Activated CD4-positive, alpha-beta T cell treated with anti-CD3 and anti-CD28 coated beads, Interleukin-2, amount 10 ng/mL, durations not matched to agents 7 days and 5 days (primary cell): Measurements from ENCODE around the gene MOV10L1. TPM values are rescaled to one million over a fixed set of nuclear protein-coding genes. Genes with fewer than 3 reads are reported as not detected.

Experiments
- CTCF ChIA-PET: fragments of 350-600 bp; sonication (Branson Sonifier 250); formaldehyde crosslinking; loops from one replicate; lab custom pipeline; 2021; ENCODE audit warnings: antibody characterized with exemption; lab: Charles Lee
- POLR2A ChIA-PET: fragments of 350-600 bp; sonication (Branson Sonifier 250); formaldehyde crosslinking; loops from one replicate; lab custom pipeline; 2021; ENCODE audit warnings: antibody characterized with exemption; lab: Charles Lee
- DNase-seq: peaks from one replicate; pipeline ENCODE4 v3.0.0-alpha.2; 2020
- H3K27ac Mint-ChIP-seq: one replicate; pipeline ENCODE4 v1.8.0; 2021; ENCODE audit warnings: mild to moderate bottlenecking, moderate library complexity, mixed read lengths
- H3K27me3 Mint-ChIP-seq: one replicate; pipeline ENCODE4 v1.8.0; 2021; ENCODE audit warnings: mixed read lengths
- H3K36me3 Mint-ChIP-seq: one replicate; pipeline ENCODE4 v1.8.0; 2021; ENCODE audit warnings: low read depth, mixed read lengths
- H3K4me1 Mint-ChIP-seq: one replicate; pipeline ENCODE4 v1.8.0; 2021; ENCODE audit warnings: mixed read lengths
- H3K4me3 Mint-ChIP-seq: one replicate; pipeline ENCODE4 v1.8.0; 2021; ENCODE audit warnings: mild to moderate bottlenecking, moderate library complexity, mixed read lengths
- H3K9me3 Mint-ChIP-seq: one replicate; pipeline ENCODE4 v1.8.0; 2021; ENCODE audit warnings: mixed read lengths
- total RNA-seq, 2 experiments: library from RNA; stranded (reverse); gene quantifications; one replicate each; pipeline ENCODE4 v1.2.3, GENCODE V29; 2021

MOV10L1 gene
- total RNA-seq, 2 experiments from 2014 or later, result not detected

- ChIA-PET POLR2A (interaction anchor here (0.6 kb wide), 1 partner anchor 76 kb away, joined by 5 read pairs; no protein-coding TSS in a partner anchor), CTCF (no interaction called here)
- H3K36me3 Mint-ChIP-seq, result no peaks in the 10 kb centered on the region
- no peaks in the 10 kb centered on the region for H3K9me3 Mint-ChIP-seq
- peaks cover 2% of the 10 kb centered on the region for H3K27me3 Mint-ChIP-seq
- no peak overlapping the region for H3K27ac Mint-ChIP-seq
- H3K4me1 Mint-ChIP-seq, result peaks cover 17% of the 10 kb centered on the region
- H3K4me3 Mint-ChIP-seq, result no peak overlapping the region
- DNase-seq, result no peak
These were observed 21.2 kb downstream of the MOV10L1 start for GRCh38 chr22:50111056-50111455.

- H3K4me3 Mint-ChIP-seq, result no peak overlapping the region
- peaks cover 2% of the 10 kb centered on the region for H3K27me3 Mint-ChIP-seq
- H3K4me1 Mint-ChIP-seq, result peaks cover 17% of the 10 kb centered on the region
- CTCF ChIA-PET, result interaction anchor here (1.1 kb wide), 1 partner anchor 187 kb away, joined by 4 read pairs; no protein-coding TSS in a partner anchor
- H3K36me3 Mint-ChIP-seq, result no peaks in the 10 kb centered on the region
- H3K27ac Mint-ChIP-seq, result peak overlapping the region; percentile 7
- H3K9me3 Mint-ChIP-seq, result no peaks in the 10 kb centered on the region
- DNase-seq, result no peak
- POLR2A ChIA-PET, result no interaction called here
These were observed 22.6 kb downstream of the MOV10L1 start for GRCh38 chr22:50112151-50113118.

- ChIA-PET CTCF (interaction anchor here (0.7 to 1.2 kb wide), 3 partner anchors 8 to 35 kb away, joined by 3 read pairs; no protein-coding TSS in a partner anchor), POLR2A (no interaction called here)
- no peaks in the 10 kb centered on the region for H3K9me3 Mint-ChIP-seq
- H3K4me1 Mint-ChIP-seq, result peaks cover 17% of the 10 kb centered on the region
- no peak overlapping the region for H3K27ac Mint-ChIP-seq
- H3K27me3 Mint-ChIP-seq, result peaks cover 6% of the 10 kb centered on the region
- H3K36me3 Mint-ChIP-seq, result no peaks in the 10 kb centered on the region
- H3K4me3 Mint-ChIP-seq, result no peak overlapping the region
- DNase-seq, result no peak
These were observed 24.6 kb downstream of the MOV10L1 start for GRCh38 chr22:50114221-50115021.

GRCh38 chr22:50115693-50116092 lies 25.9 kb downstream of the MOV10L1 start:
- no peak for DNase-seq
- Mint-ChIP-seq H3K27me3 (peaks cover 6% of the 10 kb centered on the region), H3K4me3 (no peak overlapping the region), H3K36me3 (no peaks in the 10 kb centered on the region), H3K27ac (no peak overlapping the region), H3K9me3 (no peaks in the 10 kb centered on the region), H3K4me1 (peaks cover 17% of the 10 kb centered on the region)
- POLR2A ChIA-PET, result no interaction called here
- CTCF ChIA-PET, result interaction anchor here (1.2 kb wide), 1 partner anchor 34 kb away, joined by 3 read pairs; no protein-coding TSS in a partner anchor

- Mint-ChIP-seq H3K4me1 (peaks cover 8% of the 10 kb centered on the region), H3K4me3 (no peak overlapping the region), H3K27me3 (peaks cover 9% of the 10 kb centered on the region), H3K9me3 (no peaks in the 10 kb centered on the region), H3K36me3 (no peaks in the 10 kb centered on the region), H3K27ac (no peak overlapping the region)
- DNase-seq, result no peak
- CTCF ChIA-PET, result interaction anchor here (1.1 kb wide), 2 partner anchors 10 to 197 kb away, joined by 3 read pairs; no protein-coding TSS in a partner anchor
- POLR2A ChIA-PET, result no interaction called here
These were observed 27.5 kb downstream of the MOV10L1 start for GRCh38 chr22:50117168-50117762.

GRCh38 chr22:50118129-50118528 lies 28.3 kb downstream of the MOV10L1 start:
- CTCF ChIA-PET, result interaction anchor here (1.1 kb wide), 1 partner anchor 9 kb away, joined by 3 read pairs; no protein-coding TSS in a partner anchor

GRCh38 chr22:50118557-50119168 lies 28.9 kb downstream of the MOV10L1 start:
- ChIA-PET CTCF (interaction anchor here (1.1 kb wide), 1 partner anchor 8 kb away, joined by 3 read pairs; no protein-coding TSS in a partner anchor), POLR2A (no interaction called here)
- DNase-seq, result no peak
- H3K4me3 Mint-ChIP-seq, result no peak overlapping the region
- H3K27me3 Mint-ChIP-seq, result peaks cover 14% of the 10 kb centered on the region
- no peaks in the 10 kb centered on the region for H3K4me1 Mint-ChIP-seq
- H3K36me3 Mint-ChIP-seq, result no peaks in the 10 kb centered on the region
- H3K9me3 Mint-ChIP-seq, result peaks cover 3% of the 10 kb centered on the region
- H3K27ac Mint-ChIP-seq, result no peak overlapping the region

More at GRCh38 chr22:50118129-50118528, 28.3 kb downstream of the MOV10L1 start:
- H3K9me3 Mint-ChIP-seq, result no peaks in the 10 kb centered on the region
- H3K27ac Mint-ChIP-seq, result no peak overlapping the region
- POLR2A ChIA-PET, result no interaction called here
- no peaks in the 10 kb centered on the region for H3K4me1 Mint-ChIP-seq
- no peak overlapping the region for H3K4me3 Mint-ChIP-seq
- H3K36me3 Mint-ChIP-seq, result no peaks in the 10 kb centered on the region
- DNase-seq, result no peak
- H3K27me3 Mint-ChIP-seq, result peaks cover 13% of the 10 kb centered on the region

GRCh38 chr22:50119169-50119767 lies 29.5 kb downstream of the MOV10L1 start:
- Mint-ChIP-seq H3K27me3 (peaks cover 18% of the 10 kb centered on the region), H3K36me3 (no peaks in the 10 kb centered on the region), H3K27ac (no peak overlapping the region), H3K4me1 (no peaks in the 10 kb centered on the region), H3K4me3 (no peak overlapping the region), H3K9me3 (peaks cover 8% of the 10 kb centered on the region)
- ChIA-PET POLR2A (no interaction called here), CTCF (no interaction called here)
- no peak for DNase-seq

GRCh38 chr22:50119768-50120251 lies 30.0 kb downstream of the MOV10L1 start:
- Mint-ChIP-seq H3K27me3 (peaks cover 18% of the 10 kb centered on the region), H3K36me3 (no peaks in the 10 kb centered on the region), H3K27ac (no peak overlapping the region), H3K4me1 (no peaks in the 10 kb centered on the region), H3K4me3 (no peak overlapping the region), H3K9me3 (peaks cover 9% of the 10 kb centered on the region)
- ChIA-PET CTCF (interaction anchor here (0.6 kb wide), 1 partner anchor 297 kb away, joined by 7 read pairs; no protein-coding TSS in a partner anchor), POLR2A (no interaction called here)
- no peak for DNase-seq

GRCh38 chr22:50121202-50121740 lies 31.5 kb downstream of the MOV10L1 start:
- H3K27me3 Mint-ChIP-seq, result peaks cover 18% of the 10 kb centered on the region
- peaks cover 9% of the 10 kb centered on the region for H3K9me3 Mint-ChIP-seq
- H3K27ac Mint-ChIP-seq, result no peak overlapping the region
- no peaks in the 10 kb centered on the region for H3K36me3 Mint-ChIP-seq
- no peak for DNase-seq
- ChIA-PET CTCF (no interaction called here), POLR2A (no interaction called here)
- no peak overlapping the region for H3K4me3 Mint-ChIP-seq
- H3K4me1 Mint-ChIP-seq, result no peaks in the 10 kb centered on the region

- H3K9me3 Mint-ChIP-seq, result peaks cover 9% of the 10 kb centered on the region
- H3K27ac Mint-ChIP-seq, result no peak overlapping the region
- peaks cover 20% of the 10 kb centered on the region for H3K27me3 Mint-ChIP-seq
- ChIA-PET CTCF (interaction anchor here (0.7 kb wide), 1 partner anchor 9 kb away, joined by 3 read pairs; no protein-coding TSS in a partner anchor), POLR2A (no interaction called here)
- H3K4me3 Mint-ChIP-seq, result no peak overlapping the region
- H3K36me3 Mint-ChIP-seq, result no peaks in the 10 kb centered on the region
- H3K4me1 Mint-ChIP-seq, result no peaks in the 10 kb centered on the region
- DNase-seq, result no peak
These were observed 33.3 kb downstream of the MOV10L1 start for GRCh38 chr22:50123119-50123518.
